PC-3 (cell line): ENCODE data around the gene APOO. TPM values are rescaled to one million over a fixed set of nuclear protein-coding genes. Genes with fewer than 3 reads are reported as not detected.

Experiments
- ATAC-seq: fragments of 200-7000 bp; cut with Tn5 transposase; 2 replicates; pipeline ENCODE4 v1.9.1; 2020; ENCODE audit warnings: mild to moderate bottlenecking, moderate library complexity
- BruUV-seq: library from RNA; stranded (reverse); fragments of 400-500 nt; replicated peaks from 2 replicates; lab custom pipeline; 2021; lab: Mats Ljungman, UMichigan
- CTCF ChIA-PET: fragments of 300-600 bp; sonication (Branson Sonifier 250); formaldehyde crosslinking; loops from one replicate; lab custom pipeline; 2022; ENCODE audit warnings: antibody characterized with exemption; lab: Charles Lee
- POLR2A ChIA-PET: fragments of 300-600 bp; sonication (Branson Sonifier 250); formaldehyde crosslinking; loops from one replicate; lab custom pipeline; 2022; ENCODE audit warnings: antibody characterized with exemption; ENCODE audit not compliant: unreplicated experiment; lab: Charles Lee
- DNase-seq: peaks from one replicate; pipeline ENCODE4 v3.0.0-alpha.2; 2015
- H2AFZ ChIP-seq: fragments of 300-600 bp; sonication (generic); 2 replicates; pipeline ENCODE4 v1.6.0; 2016; ENCODE audit warnings: antibody characterized with exemption, low read length
- H3F3A ChIP-seq: fragments of 300-600 bp; sonication (generic); one replicate; pipeline ENCODE4 v1.6.0; 2017; ENCODE audit warnings: antibody characterized with exemption, low read length, control low read depth, mild to moderate bottlenecking; ENCODE audit not compliant: unreplicated experiment
- H3K27ac ChIP-seq: fragments of 300-600 bp; sonication (generic); 2 replicates; pipeline ENCODE4 v1.5.1; 2016; ENCODE audit warnings: mild to moderate bottlenecking, low read length
- H3K27me3 ChIP-seq: fragments of 300-600 bp; sonication (generic); 2 replicates; pipeline ENCODE4 v1.6.1; 2016; ENCODE audit warnings: low read length, mixed read lengths
- H3K36me3 ChIP-seq: fragments of 300-600 bp; sonication (generic); 2 replicates; pipeline ENCODE4 v1.6.1; 2016; ENCODE audit warnings: low read depth, mixed run types, low read length, mixed read lengths
- H3K4me1 ChIP-seq: fragments of 300-600 bp; sonication (generic); 2 replicates; pipeline ENCODE4 v1.5.1; 2016; ENCODE audit warnings: low read length; ENCODE audit not compliant: insufficient read depth
- H3K4me2 ChIP-seq: fragments of 300-600 bp; sonication (generic); 2 replicates; pipeline ENCODE4 v1.6.0; 2016; ENCODE audit warnings: low read length
- H3K4me3 ChIP-seq: fragments of 300-600 bp; sonication (generic); 2 replicates; pipeline ENCODE4 v1.5.1; 2016; ENCODE audit warnings: mild to moderate bottlenecking, low read length, mixed read lengths
- H3K79me2 ChIP-seq: fragments of 300-600 bp; sonication (generic); 2 replicates; pipeline ENCODE4 v1.6.1; 2017; ENCODE audit warnings: low read length, mixed read lengths
- H3K9ac ChIP-seq: fragments of 300-600 bp; sonication (generic); 2 replicates; pipeline ENCODE4 v1.6.0; 2016; ENCODE audit warnings: mild to moderate bottlenecking, low read length
- H3K9me2 ChIP-seq: fragments of 300-600 bp; sonication (generic); replicated peaks from 2 replicates; pipeline ENCODE4 v1.6.1; 2016; ENCODE audit warnings: mixed run types, low read length, mixed read lengths
- H3K9me3 ChIP-seq: fragments of 300-600 bp; sonication (generic); 2 replicates; pipeline ENCODE4 v1.6.1; 2016; ENCODE audit warnings: low read length, mixed read lengths
- H4K20me1 ChIP-seq: fragments of 300-600 bp; sonication (generic); 2 replicates; pipeline ENCODE4 v1.6.1; 2016; ENCODE audit warnings: low read length, mixed read lengths
- CTCF ChIP-seq: fragments of 300-600 bp; sonication (generic); conservative IDR thresholded peaks from 2 replicates; pipeline ENCODE4 v1.5.1; 2017; ENCODE audit warnings: antibody characterized with exemption, low read depth, mild to moderate bottlenecking, low read length
- EZH2 ChIP-seq: fragments of 300-600 bp; sonication (generic); IDR thresholded peaks from one replicate; pipeline ENCODE4 v1.6.1; 2017; ENCODE audit warnings: antibody characterized with exemption, mild to moderate bottlenecking, low read length; ENCODE audit not compliant: unreplicated experiment
- EZH2phosphoT487 ChIP-seq: fragments of 300-600 bp; sonication (generic); IDR thresholded peaks from 2 replicates; pipeline ENCODE4 v1.6.1; 2018; ENCODE audit warnings: mild to moderate bottlenecking, antibody characterized with exemption, low read length, borderline replicate concordance
- intact Hi-C: fragments of 100-400 bp; cut with micrococcal nuclease; formaldehyde crosslinking; loops from 2 replicates; pipeline ENCODE4 v1.9.0; 2023
- total RNA-seq: library from RNA; depleted of rRNA; stranded (reverse); fragments of >200 nt; gene quantifications from 2 replicates; pipeline ENCODE4 v1.2.3, GENCODE V29; 2014

APOO gene
- total RNA-seq, 1 experiment from 2014 or later: 34.0 TPM

- no peak overlapping the region for H3K4me3 ChIP-seq
- H3K79me2 ChIP-seq: peaks cover 6% of the 10 kb centered on the region; the same call in 1 of the 2 replicates
- no peak; the same call in 1 of the 2 replicates for ATAC-seq
- BruUV-seq: no TSS peak
- TF ChIP-seq EZH2phosphoT487 (no peak), EZH2 (no peak), CTCF (no peak)
- H3K27me3 ChIP-seq: no peaks in the 10 kb centered on the region
- no peak overlapping the region for H2AFZ ChIP-seq
- peaks cover 22% of the 10 kb centered on the region for H3K4me1 ChIP-seq
- H3K9me2 ChIP-seq: no peaks in the 10 kb centered on the region
- no peak overlapping the region for H3K4me2 ChIP-seq
- intact Hi-C loops: no loop called here
- H4K20me1 ChIP-seq: no peaks in the 10 kb centered on the region
- H3K27ac ChIP-seq: no peak overlapping the region
- no peaks in the 10 kb centered on the region for H3K9me3 ChIP-seq
- no peaks in the 10 kb centered on the region for H3K36me3 ChIP-seq
- CTCF ChIA-PET: no interaction called here
- POLR2A ChIA-PET: no interaction called here
- H3F3A ChIP-seq: no peaks in the 10 kb centered on the region
- H3K9ac ChIP-seq: no peak overlapping the region
- DNase-seq: no peak
Measured at GRCh38 chrX:23890933-23891332, 16.8 kb downstream of the APOO start.

GRCh38 chrX:23888887-23889501 lies 18.7 kb downstream of the APOO start:
- H3K27me3 ChIP-seq: no peaks in the 10 kb centered on the region
- BruUV-seq: no TSS peak
- H3K79me2 ChIP-seq: peaks cover 2% of the 10 kb centered on the region; the same call in 1 of the 2 replicates
- no peaks in the 10 kb centered on the region for H3K9me2 ChIP-seq
- H3K36me3 ChIP-seq: no peaks in the 10 kb centered on the region
- peak; percentile 66 for ATAC-seq
- H3F3A ChIP-seq: no peaks in the 10 kb centered on the region
- H3K4me2 ChIP-seq: peak overlapping the region; percentile 69
- TF ChIP-seq EZH2phosphoT487 (no peak), CTCF (no peak), EZH2 (no peak)
- H3K4me1 ChIP-seq: peaks cover 32% of the 10 kb centered on the region
- H3K4me3 ChIP-seq: peak overlapping the region; percentile 45
- H3K27ac ChIP-seq: peak overlapping the region; percentile 83
- peak; percentile 51 for DNase-seq
- ChIA-PET POLR2A (interaction anchor here (0.9 kb wide), 1 partner anchor 106 kb away, joined by 3 read pairs; the partner anchor contains the start of gene SAT1), CTCF (interaction anchor here (0.5 to 0.7 kb wide), 2 partner anchors 13 kb away, joined by 3 read pairs; no protein-coding TSS in a partner anchor)
- no peaks in the 10 kb centered on the region for H3K9me3 ChIP-seq
- intact Hi-C loops: no loop called here
- peak overlapping the region; percentile 61 for H3K9ac ChIP-seq
- H2AFZ ChIP-seq: peak overlapping the region; percentile 68
- H4K20me1 ChIP-seq: no peaks in the 10 kb centered on the region

- Histone ChIP-seq H3K9ac (no peak overlapping the region), H3K4me1 (peaks cover 43% of the 10 kb centered on the region), H3K27me3 (no peaks in the 10 kb centered on the region), H3K79me2 (peaks cover 5% of the 10 kb centered on the region; the same call in 1 of the 2 replicates), H3K36me3 (no peaks in the 10 kb centered on the region), H3F3A (no peaks in the 10 kb centered on the region), H3K4me2 (no peak overlapping the region), H2AFZ (no peak overlapping the region), H3K27ac (no peak overlapping the region), H3K9me3 (no peaks in the 10 kb centered on the region), H3K4me3 (no peak overlapping the region), H4K20me1 (no peaks in the 10 kb centered on the region), H3K9me2 (no peaks in the 10 kb centered on the region)
- TF ChIP-seq EZH2phosphoT487: no peak
- no peak for ATAC-seq
- intact Hi-C loops: no loop called here
- ChIA-PET POLR2A (no interaction called here), CTCF (no interaction called here)
- no TSS peak for BruUV-seq
- DNase-seq: no peak
Measured at GRCh38 chrX:23887918-23888317, 19.8 kb downstream of the APOO start.
